ENCODE data around the gene AAK1. TPM values are rescaled to one million over a fixed set of nuclear protein-coding genes. Genes with fewer than 3 reads are reported as not detected.

The AAK1 gene
- total RNA-seq, 4 donors from 2014 or later, result 42.5 to 55.9 (median 51.2) TPM

DNA sequence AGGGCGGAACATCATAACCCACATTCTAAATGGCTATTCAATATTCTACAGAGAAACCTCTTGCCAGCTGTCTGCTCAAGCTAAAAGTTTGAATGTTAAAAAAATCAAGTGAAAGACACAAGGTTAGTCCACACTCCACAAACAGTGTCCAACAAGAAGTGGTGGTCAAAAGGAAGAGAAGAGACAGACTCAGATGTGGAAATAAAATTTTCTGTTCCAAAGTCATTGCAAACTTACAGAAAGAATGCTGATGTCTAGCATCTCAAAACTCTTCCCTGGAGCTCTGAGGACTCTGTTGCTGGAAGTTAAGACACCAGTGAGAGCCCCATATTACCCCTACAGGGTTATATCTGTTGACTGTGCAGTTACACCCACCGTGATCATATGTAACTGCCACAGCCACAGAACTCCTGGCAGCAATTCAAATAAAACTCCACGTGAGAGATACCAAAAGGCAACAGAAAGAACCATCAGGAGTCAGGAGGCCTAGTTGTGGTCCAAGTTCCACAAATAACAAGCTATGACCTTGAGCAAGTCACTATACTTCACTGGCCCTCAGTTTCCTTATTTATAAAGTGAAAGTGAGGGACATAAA is 60.9 kb downstream of the AAK1 start:
- TF ChIP-seq, protein P1, sequence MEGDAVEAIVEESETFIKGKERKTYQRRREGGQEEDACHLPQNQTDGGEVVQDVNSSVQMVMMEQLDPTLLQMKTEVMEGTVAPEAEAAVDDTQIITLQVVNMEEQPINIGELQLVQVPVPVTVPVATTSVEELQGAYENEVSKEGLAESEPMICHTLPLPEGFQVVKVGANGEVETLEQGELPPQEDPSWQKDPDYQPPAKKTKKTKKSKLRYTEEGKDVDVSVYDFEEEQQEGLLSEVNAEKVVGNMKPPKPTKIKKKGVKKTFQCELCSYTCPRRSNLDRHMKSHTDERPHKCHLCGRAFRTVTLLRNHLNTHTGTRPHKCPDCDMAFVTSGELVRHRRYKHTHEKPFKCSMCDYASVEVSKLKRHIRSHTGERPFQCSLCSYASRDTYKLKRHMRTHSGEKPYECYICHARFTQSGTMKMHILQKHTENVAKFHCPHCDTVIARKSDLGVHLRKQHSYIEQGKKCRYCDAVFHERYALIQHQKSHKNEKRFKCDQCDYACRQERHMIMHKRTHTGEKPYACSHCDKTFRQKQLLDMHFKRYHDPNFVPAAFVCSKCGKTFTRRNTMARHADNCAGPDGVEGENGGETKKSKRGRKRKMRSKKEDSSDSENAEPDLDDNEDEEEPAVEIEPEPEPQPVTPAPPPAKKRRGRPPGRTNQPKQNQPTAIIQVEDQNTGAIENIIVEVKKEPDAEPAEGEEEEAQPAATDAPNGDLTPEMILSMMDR (IDR thresholded peaks at IDR 0.05; ENCODE audit: low read depth), result no peak

DNA sequence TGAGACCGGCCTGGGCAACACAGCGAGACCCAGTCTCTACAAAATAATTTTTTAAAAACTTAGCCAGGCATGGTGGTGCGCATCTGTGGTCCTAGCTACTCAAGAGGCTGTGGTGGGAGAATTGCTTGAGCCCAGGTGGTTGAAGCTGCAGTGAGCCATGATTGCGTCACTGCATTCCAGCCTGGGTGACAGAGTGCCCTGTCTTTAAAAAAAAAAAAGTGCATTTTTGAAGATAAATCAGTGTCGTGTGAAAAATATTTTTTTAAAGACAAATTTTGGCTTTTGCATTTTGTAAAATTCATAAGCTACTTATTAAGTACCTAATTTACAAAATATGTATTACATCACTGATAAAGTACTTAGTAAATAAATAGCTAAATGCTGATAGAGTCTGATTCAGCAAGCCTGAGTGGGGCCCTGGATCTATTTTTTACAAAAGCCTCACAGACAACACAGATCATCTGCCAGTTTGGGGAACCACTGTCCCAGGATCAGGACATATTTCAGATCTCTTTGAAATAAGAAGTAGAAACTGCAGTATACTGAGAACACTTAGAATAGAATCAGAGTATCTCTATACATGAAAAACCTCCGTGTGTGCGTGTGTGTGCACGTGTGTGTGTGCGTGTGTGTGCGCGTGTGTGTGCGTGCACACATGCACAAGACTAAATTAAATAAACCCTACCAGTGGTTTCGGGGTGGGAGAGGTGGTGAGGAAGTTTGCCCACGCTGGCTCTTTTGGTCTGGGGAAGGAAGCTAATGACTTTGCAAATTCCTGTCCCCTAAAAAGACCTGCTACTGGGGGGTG is 61.6 kb downstream of the AAK1 start:
- TF ChIP-seq, protein P1 (IDR thresholded peaks at IDR 0.05; ENCODE audit: low read depth), result no peak

DNA sequence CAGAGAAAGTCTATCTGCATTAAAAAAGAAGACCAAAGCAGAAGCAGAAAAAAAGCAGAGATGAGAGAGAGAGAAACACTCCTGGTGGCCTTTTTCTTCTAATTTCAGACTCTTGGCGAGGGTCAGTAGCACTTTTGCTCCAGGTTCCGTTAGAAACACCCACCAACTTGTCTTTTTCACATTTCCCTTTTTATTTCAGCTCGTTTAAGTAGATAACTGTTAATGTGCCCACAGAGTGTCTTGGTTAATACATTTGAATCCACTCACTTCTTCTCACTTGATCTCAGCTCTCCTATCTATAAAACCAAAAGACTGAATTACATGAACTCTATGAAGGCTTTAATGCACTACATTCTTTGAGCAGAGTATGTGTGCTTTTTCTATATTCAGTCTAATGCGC is 63.1 kb downstream of the AAK1 start:
- TF ChIP-seq, protein P1 (IDR thresholded peaks at IDR 0.05; ENCODE audit: low read depth), result no peak

DNA sequence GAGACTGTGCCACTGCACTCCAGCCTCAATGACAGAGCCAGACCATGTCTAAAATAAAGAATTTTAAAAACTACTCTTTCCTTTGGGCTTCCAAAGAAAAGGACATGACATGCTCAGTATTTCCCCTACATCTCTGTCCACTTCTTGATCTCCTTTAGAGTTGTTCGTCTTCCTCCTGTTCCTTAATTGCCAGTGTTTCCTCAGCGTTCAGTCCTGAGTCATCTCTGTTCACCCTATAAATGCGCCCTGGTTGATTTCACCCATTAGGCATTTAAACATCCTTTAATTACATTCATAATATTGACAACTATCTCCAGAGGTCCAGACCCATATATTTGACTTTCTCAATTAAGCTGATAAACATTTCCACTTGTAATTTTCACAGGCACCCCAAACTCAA is 64.0 kb downstream of the AAK1 start:
- TF ChIP-seq, protein P1 (IDR thresholded peaks at IDR 0.05; ENCODE audit: low read depth), result no peak

DNA sequence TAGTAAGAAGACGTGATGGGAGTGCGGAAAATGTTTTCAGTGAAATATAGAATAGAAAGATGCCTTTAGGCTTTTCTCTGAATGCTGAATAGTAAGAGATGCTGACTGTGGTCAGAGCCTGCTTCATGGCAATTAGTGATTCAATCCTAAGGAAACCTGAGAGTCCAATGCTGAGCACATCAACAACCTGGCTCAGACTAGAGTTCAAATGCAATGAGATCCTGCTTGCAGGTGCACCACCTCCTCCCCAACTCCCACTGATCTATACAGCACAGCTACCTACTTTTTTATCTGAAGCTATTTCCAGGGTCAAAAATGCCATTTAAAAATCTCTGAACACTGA is 65.4 kb downstream of the AAK1 start:
- TF ChIP-seq, protein P1 (IDR thresholded peaks at IDR 0.05; ENCODE audit: low read depth), result no peak

DNA sequence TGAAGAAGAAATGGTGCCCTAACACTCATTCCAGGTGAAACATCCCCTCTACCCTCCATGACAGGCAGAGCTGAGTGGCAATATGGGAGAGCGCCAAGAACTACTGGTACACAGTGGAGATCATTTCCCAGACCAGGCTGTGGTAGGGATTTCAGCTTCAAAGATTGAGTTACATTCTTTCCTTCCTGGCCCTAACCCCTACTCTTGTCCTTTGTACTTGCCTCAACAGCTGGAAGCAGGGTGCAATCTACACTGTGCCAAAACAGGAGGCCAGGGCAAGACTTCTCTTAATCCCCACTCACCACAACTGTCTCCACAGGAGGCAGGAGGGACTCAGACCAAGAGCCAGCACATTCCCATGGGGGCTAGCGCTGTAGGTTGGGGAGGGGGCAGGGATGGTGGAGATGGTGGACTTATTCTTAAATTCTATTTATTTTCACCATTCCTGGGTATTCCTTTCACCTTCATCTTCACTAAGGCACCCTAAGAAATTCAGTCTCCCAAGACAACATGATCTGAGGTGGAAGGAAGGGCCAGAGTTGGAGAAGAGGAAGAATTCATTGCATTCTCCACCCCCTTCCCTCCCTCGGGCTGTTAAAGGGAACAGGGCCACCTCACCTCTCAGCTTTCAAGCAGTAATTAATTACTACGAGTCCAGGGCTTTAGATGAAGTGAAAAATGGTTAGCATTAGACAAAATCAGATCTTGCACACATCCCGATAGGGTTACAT is 65.9 kb downstream of the AAK1 start:
- TF ChIP-seq, protein P1 (IDR thresholded peaks at IDR 0.05; ENCODE audit: low read depth), result no peak

DNA sequence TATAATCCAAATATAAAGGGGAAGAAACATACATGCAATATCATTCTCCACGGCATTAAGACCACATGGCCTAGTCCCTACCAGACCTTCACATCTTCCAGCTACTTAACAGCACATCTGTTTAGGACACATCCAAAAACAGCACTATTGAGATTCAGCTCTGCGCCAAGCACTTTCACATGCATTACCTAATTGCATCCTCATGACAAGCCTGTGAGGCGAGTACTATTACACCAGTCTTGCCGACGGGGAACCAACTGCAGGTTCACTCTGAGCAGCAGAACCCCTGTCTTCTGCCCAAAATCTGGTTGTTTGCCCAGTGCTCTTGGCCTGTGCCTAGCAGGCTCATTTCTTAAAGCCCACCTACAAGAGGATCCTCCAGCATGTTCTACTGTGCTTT is 66.7 kb downstream of the AAK1 start:
- TF ChIP-seq, protein P1 (IDR thresholded peaks at IDR 0.05; ENCODE audit: low read depth), result no peak

Data from subcutaneous adipose tissue (tissue), 4 donors.